Retinal pigment epithelial cell (primary cell): ENCODE measurements around the gene MFAP5.
"Not testable (repeated sequence)": the region's sequence is repeated elsewhere in the genome, so short reads cannot be mapped to it uniquely, and the experiment has no call there.

Experiments used
- DNase-seq: peaks from one replicate; pipeline ENCODE4 v3.0.0-alpha.2; 2010; ENCODE audit warnings: low read depth
- H3K4me3 ChIP-seq: 2 replicates; pipeline ENCODE4 v1.5.1; 2011; ENCODE audit warnings: mild to moderate bottlenecking, low read length, control low read depth, moderate library complexity
- TF ChIP-seq, protein P1 (sequence below): conservative IDR thresholded peaks from 2 replicates; pipeline ENCODE4 v1.5.1; 2011; ENCODE audit warnings: low read depth, low read length, control low read depth, inconsistent platforms

Gene MFAP5

DNA sequence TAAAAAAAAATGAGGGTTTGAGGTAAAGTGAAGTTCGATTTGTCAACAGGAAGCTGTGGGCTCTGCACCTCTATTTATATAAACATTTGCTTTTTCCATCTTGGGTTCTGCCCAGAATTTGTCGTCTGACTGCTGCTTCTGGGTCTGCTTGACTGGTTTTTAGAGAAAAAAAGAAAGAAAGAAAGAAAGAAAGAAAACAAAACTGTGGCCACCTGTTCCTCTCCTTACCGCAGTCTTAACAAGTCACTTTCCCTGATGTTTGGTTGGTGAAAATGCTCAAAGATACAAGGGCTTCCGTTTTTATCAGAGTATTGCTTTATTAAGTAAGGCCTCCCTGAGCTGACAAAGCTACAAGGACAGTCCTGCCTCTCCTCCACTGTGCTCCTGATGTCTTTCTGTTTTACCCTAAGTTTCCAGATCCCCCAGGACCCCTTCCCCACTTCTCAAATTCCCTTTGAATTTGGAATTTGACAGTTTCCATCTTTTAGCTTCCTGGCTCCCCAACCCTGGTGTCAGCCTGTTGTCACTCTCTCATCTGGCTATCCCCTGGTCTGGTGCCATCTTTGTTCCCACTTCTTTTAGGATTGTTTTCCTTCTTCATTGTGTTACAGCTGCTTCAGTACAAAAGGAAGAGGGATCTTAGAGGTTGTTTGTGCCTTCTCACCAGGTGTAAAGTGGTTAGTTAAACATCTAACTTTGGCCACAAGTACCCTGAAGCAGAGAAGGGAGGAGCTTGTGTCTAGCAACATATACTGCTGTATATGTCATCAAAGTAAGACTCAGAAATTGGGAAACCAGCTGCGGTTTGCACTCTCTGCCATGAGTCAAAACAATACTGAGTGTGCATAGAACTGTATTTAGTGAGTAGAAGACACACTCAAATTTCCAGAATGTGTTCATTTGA lies 18.0 kb downstream of the MFAP5 start:
- TF ChIP-seq, protein P1, sequence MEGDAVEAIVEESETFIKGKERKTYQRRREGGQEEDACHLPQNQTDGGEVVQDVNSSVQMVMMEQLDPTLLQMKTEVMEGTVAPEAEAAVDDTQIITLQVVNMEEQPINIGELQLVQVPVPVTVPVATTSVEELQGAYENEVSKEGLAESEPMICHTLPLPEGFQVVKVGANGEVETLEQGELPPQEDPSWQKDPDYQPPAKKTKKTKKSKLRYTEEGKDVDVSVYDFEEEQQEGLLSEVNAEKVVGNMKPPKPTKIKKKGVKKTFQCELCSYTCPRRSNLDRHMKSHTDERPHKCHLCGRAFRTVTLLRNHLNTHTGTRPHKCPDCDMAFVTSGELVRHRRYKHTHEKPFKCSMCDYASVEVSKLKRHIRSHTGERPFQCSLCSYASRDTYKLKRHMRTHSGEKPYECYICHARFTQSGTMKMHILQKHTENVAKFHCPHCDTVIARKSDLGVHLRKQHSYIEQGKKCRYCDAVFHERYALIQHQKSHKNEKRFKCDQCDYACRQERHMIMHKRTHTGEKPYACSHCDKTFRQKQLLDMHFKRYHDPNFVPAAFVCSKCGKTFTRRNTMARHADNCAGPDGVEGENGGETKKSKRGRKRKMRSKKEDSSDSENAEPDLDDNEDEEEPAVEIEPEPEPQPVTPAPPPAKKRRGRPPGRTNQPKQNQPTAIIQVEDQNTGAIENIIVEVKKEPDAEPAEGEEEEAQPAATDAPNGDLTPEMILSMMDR = no peak
- no peak overlapping the region for H3K4me3 ChIP-seq
- DNase-seq = no peak

DNA sequence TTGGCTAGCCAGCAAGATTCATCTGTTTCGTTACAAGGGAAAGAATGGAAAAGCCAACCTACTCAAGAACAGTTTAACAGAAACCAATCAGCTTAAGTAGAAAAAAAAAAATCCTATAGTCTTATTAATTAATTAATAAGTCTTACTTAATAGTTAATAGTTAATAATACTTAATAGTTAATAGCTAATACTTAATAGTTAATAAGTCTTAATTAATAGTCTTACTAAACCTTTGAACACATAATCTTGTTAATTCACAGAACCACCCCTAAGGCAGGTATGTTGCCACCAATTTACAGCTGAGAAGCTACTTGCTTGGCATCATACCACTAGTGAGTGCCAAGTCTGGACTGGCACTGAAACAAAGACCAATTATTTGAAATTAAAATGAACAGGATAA lies 19.9 kb downstream of the MFAP5 start:
- no peak for DNase-seq
- TF ChIP-seq, protein P1 = no peak
- no peak overlapping the region for H3K4me3 ChIP-seq

DNA sequence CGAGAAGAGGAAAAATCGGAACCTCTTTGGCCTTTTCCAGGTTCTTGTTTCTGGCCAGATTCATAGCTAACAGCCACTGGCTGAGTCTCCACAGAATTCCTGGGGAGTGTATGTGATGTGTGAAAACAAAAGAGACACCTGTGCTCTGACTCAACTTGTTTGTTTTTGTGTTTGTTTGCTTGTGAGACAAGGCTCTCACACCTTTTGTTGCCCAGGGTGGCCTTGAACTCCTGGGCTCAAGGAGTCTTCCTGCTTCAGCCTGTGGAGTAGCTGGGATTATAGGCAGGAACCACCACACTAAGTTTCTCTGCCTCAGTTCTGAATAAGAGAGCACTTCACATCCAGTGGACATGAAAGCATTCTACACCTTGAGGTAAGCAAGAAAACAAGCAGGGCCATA lies 22.7 kb downstream of the MFAP5 start:
- TF ChIP-seq, protein P1 = no peak
- H3K4me3 ChIP-seq = no peak overlapping the region

DNA sequence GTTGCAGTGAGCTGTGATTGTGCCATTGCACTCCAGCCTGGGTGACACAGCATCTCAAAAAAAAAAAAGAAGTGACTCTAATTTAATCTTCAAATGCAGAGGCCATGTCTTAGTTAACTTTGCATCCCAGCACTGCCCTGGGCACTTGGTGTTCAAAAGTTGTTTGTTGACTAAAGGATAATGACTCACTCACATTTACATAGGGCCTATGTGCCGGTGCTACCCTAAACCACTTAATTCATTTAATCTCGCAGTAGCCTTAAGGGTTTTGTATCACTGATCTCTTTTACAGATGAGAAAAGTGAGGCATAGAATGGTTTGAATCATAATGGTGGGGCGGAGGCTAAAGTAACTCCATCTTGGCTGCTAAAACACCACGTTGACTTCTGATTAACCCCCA lies 23.7 kb downstream of the MFAP5 start:
- no peak overlapping the region for H3K4me3 ChIP-seq
- DNase-seq = no peak
- TF ChIP-seq, protein P1 = no peak

More for the DNA sequence above, 22.7 kb downstream of the MFAP5 start:
- DNase-seq = no peak

DNA sequence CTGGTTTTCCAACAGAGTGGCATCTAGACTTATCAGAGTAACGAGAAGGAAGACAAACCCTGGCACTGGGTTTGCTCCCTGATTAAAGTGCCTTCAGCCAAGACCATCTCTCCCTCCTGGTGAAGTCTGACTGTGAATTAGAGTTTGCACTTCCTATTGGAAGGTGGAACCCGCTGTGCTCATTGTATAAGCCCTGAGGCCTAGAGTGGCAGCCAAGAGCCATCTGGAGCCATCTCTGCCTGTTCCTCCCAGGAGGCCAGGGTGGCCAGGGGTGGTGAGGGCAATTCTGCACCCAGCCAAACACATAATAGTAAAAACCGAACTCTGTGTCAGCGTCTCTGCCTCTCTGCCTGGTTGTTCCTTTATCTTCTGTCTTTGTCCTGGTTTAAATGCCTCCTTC lies 25.0 kb downstream of the MFAP5 start:
- H3K4me3 ChIP-seq = no peak overlapping the region
- TF ChIP-seq, protein P1 = no peak
- DNase-seq = no peak

DNA sequence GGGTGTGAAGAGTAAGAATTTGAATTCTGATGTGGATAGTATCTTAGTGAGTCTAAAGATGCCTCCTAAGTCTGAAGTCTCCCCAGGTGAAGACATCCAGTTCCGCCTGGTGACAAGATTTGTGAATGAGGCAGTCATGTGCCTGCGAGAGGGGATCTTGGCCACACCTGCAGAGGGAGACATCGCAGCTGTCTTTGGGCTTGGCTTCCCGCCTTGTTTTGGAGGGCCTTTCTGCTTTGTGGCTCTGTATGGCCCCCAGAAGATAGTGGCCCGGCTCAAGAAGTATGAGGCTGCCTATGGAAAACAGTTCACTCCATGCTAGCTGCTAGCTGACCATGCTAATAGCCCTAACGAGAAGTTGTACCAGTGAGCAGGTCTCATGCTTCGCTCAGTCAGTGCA lies 25.4 kb downstream of the MFAP5 start:
- TF ChIP-seq, protein P1 = no peak
- no peak overlapping the region for H3K4me3 ChIP-seq
- DNase-seq = no peak

DNA sequence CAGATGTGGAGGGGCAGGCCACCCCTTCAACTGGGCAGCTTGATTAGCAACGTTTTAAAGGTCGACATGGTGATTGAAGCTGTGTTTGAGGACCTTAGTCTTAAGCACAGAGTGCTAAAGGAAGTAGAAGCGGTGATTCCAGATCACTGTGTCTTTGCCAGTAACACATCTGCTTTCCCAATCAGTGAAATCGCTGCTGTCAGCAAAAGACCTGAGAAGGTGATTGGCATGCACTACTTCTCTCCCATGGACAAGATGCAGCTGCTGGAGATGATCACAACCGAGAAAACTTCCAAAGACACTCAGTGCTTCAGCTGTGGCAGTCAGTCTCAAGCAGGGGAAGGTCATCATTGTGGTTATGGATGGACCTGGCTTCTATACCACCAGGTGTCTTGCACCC lies 26.0 kb downstream of the MFAP5 start:
- TF ChIP-seq, protein P1 = no peak
- no peak overlapping the region for H3K4me3 ChIP-seq
- DNase-seq = no peak

DNA sequence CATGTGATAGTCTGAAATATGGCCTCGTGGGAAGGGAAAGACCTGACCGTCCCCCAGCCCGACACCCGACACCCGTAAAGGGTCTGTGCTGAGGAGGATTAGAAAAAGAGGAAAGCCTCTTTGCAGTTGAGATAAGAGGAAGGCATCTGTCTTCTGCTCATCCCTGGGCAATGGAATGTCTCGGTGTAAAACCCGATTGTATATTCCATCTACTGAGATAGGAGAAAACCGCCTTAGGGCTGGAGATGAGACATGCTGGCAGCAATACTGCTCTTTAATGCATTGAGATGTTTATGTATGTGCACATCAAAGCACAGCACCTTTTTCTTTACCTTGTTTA lies 26.6 kb downstream of the MFAP5 start:
- not testable (repeated sequence) for H3K4me3 ChIP-seq, DNase-seq

DNA sequence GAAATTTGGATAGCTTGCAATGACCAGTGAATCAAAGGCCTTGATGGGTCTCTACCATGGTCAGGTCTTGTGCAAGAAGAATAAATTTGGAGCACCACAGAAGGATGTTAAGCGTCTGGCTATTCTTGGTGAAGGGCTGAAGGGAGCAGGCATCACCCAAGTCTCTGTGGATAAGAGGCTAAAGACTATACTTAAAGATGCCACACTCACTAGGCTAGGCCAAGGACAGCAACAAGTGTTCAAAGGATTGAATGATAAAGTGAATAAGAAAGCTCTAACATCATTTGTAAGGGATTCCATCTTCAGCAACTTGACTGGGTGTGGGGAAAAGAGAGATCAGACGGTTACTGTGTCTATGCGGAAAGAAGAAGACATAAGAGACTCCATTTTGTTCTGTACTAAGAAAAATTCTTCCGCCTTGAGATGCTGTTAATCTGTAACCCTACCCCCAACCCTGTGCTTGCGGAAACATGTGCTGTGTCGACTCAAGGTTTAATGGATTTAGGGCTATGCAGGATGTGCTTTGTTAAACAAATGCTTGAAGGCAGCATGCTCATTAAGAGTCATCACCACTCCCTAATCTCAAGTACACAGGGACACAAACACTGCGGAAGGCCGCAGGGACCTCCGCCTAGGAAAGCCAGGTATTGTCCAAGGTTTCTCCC lies 27.2 kb downstream of the MFAP5 start:
- H3K4me3 ChIP-seq, DNase-seq: not testable (repeated sequence)
